H1 (cell line): ENCODE results near the gene CCDC88A. TPM values are rescaled to one million over a fixed set of nuclear protein-coding genes. Genes with fewer than 3 reads are reported as not detected.
A peak's percentile ranks its signal among the peaks of the same experiment; 100 is the strongest.

Experiments
- CTBP2 ChIP-seq: IDR thresholded peaks from 2 replicates; pipeline ENCODE4 v1.7.0; 2011; ENCODE audit warnings: borderline replicate concordance, mild to moderate bottlenecking, moderate library complexity, mixed read lengths, low read length; ENCODE audit not compliant: insufficient read depth, insufficient read length
- E2F6 ChIP-seq: IDR thresholded peaks from 2 replicates; pipeline ENCODE4 v1.6.1; 2012; ENCODE audit warnings: inconsistent platforms
- HDAC2 ChIP-seq, 2 experiments: fragments of 300-600 bp in 1 of 2; sonication (generic) in 1 of 2; IDR thresholded peaks; 2 replicates each; pipeline ENCODE4 v1.6.1; 2011 to 2012; ENCODE audit warnings: low read depth in 2 of 2, low read length in 2 of 2, mild to moderate bottlenecking in 2 of 2, moderate library complexity in 2 of 2, borderline replicate concordance in 1 of 2, inconsistent platforms in 1 of 2
- HDAC6 ChIP-seq: IDR thresholded peaks from one replicate; pipeline ENCODE4 v1.7.1; 2012; ENCODE audit warnings: low read depth, mild to moderate bottlenecking, inconsistent platforms, low read length, moderate library complexity
- POLR2AphosphoS5 ChIP-seq: IDR thresholded peaks from 2 replicates; pipeline ENCODE4 v1.6.1; 2011; ENCODE audit warnings: low read depth, low read length
- RBBP5 ChIP-seq: IDR thresholded peaks from 2 replicates; pipeline ENCODE4 v1.7.1; 2012; ENCODE audit warnings: low read depth, mild to moderate bottlenecking, inconsistent platforms, low read length, moderate library complexity, borderline replicate concordance
- SIN3A ChIP-seq, 2 experiments: IDR thresholded peaks in 1 of 2; conservative IDR thresholded peaks in 1 of 2; 2 replicates each; pipeline ENCODE4 v1.6.1; 2011 to 2012; ENCODE audit warnings: low read length in 2 of 2, improper control_type of control experiment in 1 of 2, low read depth in 1 of 2, mild to moderate bottlenecking in 1 of 2
- SIRT6 ChIP-seq: IDR thresholded peaks from one replicate; pipeline ENCODE4 v1.7.1; 2012; ENCODE audit warnings: low read length, inconsistent platforms
- SP1 ChIP-seq: IDR thresholded peaks from 2 replicates; pipeline ENCODE4 v1.6.1; 2011; ENCODE audit warnings: low read depth, low read length
- TBP ChIP-seq: IDR thresholded peaks from 2 replicates; pipeline ENCODE4 v1.6.1; 2011; ENCODE audit warnings: low read depth, low read length, improper control_type of control experiment
- TCF12 ChIP-seq: IDR thresholded peaks from 2 replicates; pipeline ENCODE4 v1.6.1; 2011; ENCODE audit warnings: low read depth, mild to moderate bottlenecking, low read length
- polyA plus RNA-seq, 7 experiments: library from polyadenylated mRNA; depleted of rRNA in 3 of 7; stranded (reverse) in 5 of 7; unstranded in 2 of 7; fragments of >200 nt in 5 of 7; fragments of 200-250 nt in 2 of 7; gene quantifications; 1 replicate in 5 of 7; 2 replicates in 1 of 7; 4 replicates in 1 of 7; pipeline versions ENCODE4 v1.2.1 to v1.2.3, GENCODE V29; 2011 to 2013; ENCODE audit warnings: missing spikeins in 2 of 7, mixed read lengths in 2 of 7
- total RNA-seq: library from RNA; stranded (reverse); fragmentation: NEBNext Ultra II Directional; extraction: Animal tissue kit (Norgen Biotek cat#: 25700); gene quantifications from 2 replicates; pipeline ENCODE4 v1.2.1, GENCODE V29; 2021

CCDC88A gene
- total and polyA plus RNA-seq, 2 of the 8 experiments (the other 6 are each of a cell fraction or from before 2014, with no cell fraction given): 27.0 to 98.0 TPM

- peak; percentile 56 for TF ChIP-seq E2F6
- TF ChIP-seq HDAC6: no peak
- no peak for TF ChIP-seq HDAC2 (IDR thresholded peaks at IDR 0.05; ENCODE audit: borderline replicate concordance in 1 of 2, low read depth in 2 of 2, low read length in 2 of 2)
- TF ChIP-seq RBBP5: peak; percentile 94
- TF ChIP-seq SIRT6: no peak
- TF ChIP-seq CTBP2: no peak
- TF ChIP-seq SP1: 0 out of 2 replicates have a peak, but pooled peaks have one; percentile 4
- TF ChIP-seq TBP: peak; percentile 71
- peak in 1 of 2 experiments; percentile 47; a peak in 1 of 4 replicates for TF ChIP-seq SIN3A (conservative IDR thresholded peaks at IDR 0.05 in 1 of 2, IDR thresholded peaks at IDR 0.05 in 1 of 2; ENCODE audit: low read depth in 1 of 2, low read length in 2 of 2)
- TF ChIP-seq POLR2AphosphoS5: peak; percentile 97
- TF ChIP-seq TCF12: no peak
Observed at GRCh38 chr2:55282110-55282917, 137.3 kb downstream of the CCDC88A start (continued).
